Kidney (tissue), 14 donors: ENCODE data around the gene TGM6. TPM values are rescaled to one million over a fixed set of nuclear protein-coding genes. Genes with fewer than 3 reads are reported as not detected.

Source experiments
- DNase-seq, 5 donors: peaks; one replicate each; pipeline ENCODE4 v3.0.0-alpha.2; 2013 to 2020
- FAIRE-seq: peaks from 2 replicates; lab custom pipeline; 2012; peaks lifted over from hg19 to GRCh38; lab: Jason Lieb, UNC
- H3K27ac ChIP-seq, 2 donors: one replicate each; pipeline ENCODE4 v1.7.0; 2013; ENCODE audit warnings: low read depth in 2 of 2, low read length in 2 of 2, inconsistent platforms in 1 of 2
- H3K27me3 ChIP-seq: one replicate; pipeline ENCODE4 v1.7.1; 2013; ENCODE audit warnings: low read length, inconsistent platforms; ENCODE audit not compliant: control insufficient read depth, insufficient read depth
- H3K36me3 ChIP-seq, 3 donors: one replicate each; pipeline versions ENCODE4 v1.7.0 to v1.7.1; 2013; ENCODE audit warnings: low read length in 3 of 3, control low read depth in 1 of 3, inconsistent platforms in 1 of 3; ENCODE audit not compliant: insufficient read depth in 3 of 3, control insufficient read depth in 2 of 3
- H3K4me1 ChIP-seq, 3 donors: one replicate each; pipeline versions ENCODE4 v1.7.0 to v1.7.1; 2013; ENCODE audit warnings: low read length in 3 of 3, inconsistent platforms in 1 of 3, low read depth in 1 of 3; ENCODE audit not compliant: control insufficient read depth in 2 of 3, insufficient read depth in 2 of 3
- H3K4me3 ChIP-seq, 3 donors: one replicate each; pipeline versions ENCODE4 v1.7.0 to v1.8.1; 2013; ENCODE audit warnings: low read length in 3 of 3, control low read depth in 1 of 3, inconsistent platforms in 1 of 3
- H3K9ac ChIP-seq, 3 donors: one replicate each; pipeline versions ENCODE4 v1.7.0 to v1.7.1; 2013; ENCODE audit warnings: low read length in 3 of 3, control low read depth in 1 of 3, inconsistent platforms in 1 of 3
- H3K9me3 ChIP-seq, 3 donors: one replicate each; pipeline versions ENCODE4 v1.7.0 to v1.7.1; 2013; ENCODE audit warnings: low read length in 3 of 3, control low read depth in 1 of 3, inconsistent platforms in 1 of 3; ENCODE audit not compliant: control insufficient read depth in 2 of 3, insufficient read depth in 1 of 3
- intact Hi-C: fragments of 100-400 bp; cut with DNase I; formaldehyde crosslinking; loops from one replicate; pipeline ENCODE4 v1.11.1; 2022
- polyA plus RNA-seq: library from polyadenylated mRNA; stranded (reverse); fragments of 350-450 nt; fragmentation: Illumina TruSeq; extraction: RNeasy Lipid Tissue Mini Kit (QIAGEN cat#74804); gene quantifications from one replicate; pipeline ENCODE4 v1.2.3, GENCODE V29; 2014; ENCODE audit warnings: low read depth, low replicate concordance; ENCODE audit not compliant: insufficient read depth
- total RNA-seq: library from RNA; stranded (reverse); fragmentation: NEBNext Ultra II Directional; extraction: Animal tissue kit (Norgen Biotek cat#: 25700); gene quantifications from one replicate; pipeline ENCODE4 v1.2.1, GENCODE V29; 2021
- TF ChIP-seq, protein P1 (sequence below): IDR thresholded peaks from 3 replicates; pipeline ENCODE4 v1.5.1; 2012; ENCODE audit warnings: mild to moderate bottlenecking, moderate library complexity, borderline replicate concordance; ENCODE audit not compliant: insufficient read depth; ENCODE audit errors: extremely low read depth
- donor health status: control.
- donor health status: control.
- donor health status: control.
- donor health status: control.
- donor health status: control.
- donor health status: DM: yes; HTN: yes; CAD: no.
- donor health status: Normal renal cell carcinoma (clear cell type).

TGM6 gene
- total and polyA plus RNA-seq, 2 donors from 2014 or later: not detected

DNA sequence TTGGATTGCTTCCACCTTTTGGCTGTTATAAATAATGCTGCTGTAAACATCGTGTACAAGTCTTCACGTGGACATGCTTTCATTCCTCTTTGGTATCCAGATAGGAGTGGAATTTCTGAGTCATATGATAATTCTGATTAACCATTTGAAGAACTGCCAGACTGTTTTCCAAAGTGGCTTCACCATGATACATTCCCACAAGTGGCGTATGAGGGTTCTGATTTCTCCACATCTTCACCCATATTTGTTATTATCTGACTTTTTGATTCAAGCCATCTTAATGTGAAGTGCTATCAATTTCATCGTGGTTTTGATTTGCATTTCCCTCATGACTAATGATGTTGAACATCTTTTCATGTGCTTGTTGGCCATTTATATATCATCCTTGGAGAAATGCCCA lies 92.8 kb downstream of the TGM6 start:
- TF ChIP-seq, protein P1, sequence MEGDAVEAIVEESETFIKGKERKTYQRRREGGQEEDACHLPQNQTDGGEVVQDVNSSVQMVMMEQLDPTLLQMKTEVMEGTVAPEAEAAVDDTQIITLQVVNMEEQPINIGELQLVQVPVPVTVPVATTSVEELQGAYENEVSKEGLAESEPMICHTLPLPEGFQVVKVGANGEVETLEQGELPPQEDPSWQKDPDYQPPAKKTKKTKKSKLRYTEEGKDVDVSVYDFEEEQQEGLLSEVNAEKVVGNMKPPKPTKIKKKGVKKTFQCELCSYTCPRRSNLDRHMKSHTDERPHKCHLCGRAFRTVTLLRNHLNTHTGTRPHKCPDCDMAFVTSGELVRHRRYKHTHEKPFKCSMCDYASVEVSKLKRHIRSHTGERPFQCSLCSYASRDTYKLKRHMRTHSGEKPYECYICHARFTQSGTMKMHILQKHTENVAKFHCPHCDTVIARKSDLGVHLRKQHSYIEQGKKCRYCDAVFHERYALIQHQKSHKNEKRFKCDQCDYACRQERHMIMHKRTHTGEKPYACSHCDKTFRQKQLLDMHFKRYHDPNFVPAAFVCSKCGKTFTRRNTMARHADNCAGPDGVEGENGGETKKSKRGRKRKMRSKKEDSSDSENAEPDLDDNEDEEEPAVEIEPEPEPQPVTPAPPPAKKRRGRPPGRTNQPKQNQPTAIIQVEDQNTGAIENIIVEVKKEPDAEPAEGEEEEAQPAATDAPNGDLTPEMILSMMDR: no peak
- Histone ChIP-seq H3K9me3 (no peaks in the 10 kb centered on the region), H3K27me3 (no peaks in the 10 kb centered on the region), H3K4me1 (peaks cover 0 to 7% (median 2%) of the 10 kb centered on the region in 3 donors), H3K27ac (no peak overlapping the region), H3K9ac (no peak overlapping the region), H3K36me3 (no peaks in the 10 kb centered on the region), H3K4me3 (no peak overlapping the region)
- no peak for FAIRE-seq
- intact Hi-C loops: no loop called here
- no peak for DNase-seq

DNA sequence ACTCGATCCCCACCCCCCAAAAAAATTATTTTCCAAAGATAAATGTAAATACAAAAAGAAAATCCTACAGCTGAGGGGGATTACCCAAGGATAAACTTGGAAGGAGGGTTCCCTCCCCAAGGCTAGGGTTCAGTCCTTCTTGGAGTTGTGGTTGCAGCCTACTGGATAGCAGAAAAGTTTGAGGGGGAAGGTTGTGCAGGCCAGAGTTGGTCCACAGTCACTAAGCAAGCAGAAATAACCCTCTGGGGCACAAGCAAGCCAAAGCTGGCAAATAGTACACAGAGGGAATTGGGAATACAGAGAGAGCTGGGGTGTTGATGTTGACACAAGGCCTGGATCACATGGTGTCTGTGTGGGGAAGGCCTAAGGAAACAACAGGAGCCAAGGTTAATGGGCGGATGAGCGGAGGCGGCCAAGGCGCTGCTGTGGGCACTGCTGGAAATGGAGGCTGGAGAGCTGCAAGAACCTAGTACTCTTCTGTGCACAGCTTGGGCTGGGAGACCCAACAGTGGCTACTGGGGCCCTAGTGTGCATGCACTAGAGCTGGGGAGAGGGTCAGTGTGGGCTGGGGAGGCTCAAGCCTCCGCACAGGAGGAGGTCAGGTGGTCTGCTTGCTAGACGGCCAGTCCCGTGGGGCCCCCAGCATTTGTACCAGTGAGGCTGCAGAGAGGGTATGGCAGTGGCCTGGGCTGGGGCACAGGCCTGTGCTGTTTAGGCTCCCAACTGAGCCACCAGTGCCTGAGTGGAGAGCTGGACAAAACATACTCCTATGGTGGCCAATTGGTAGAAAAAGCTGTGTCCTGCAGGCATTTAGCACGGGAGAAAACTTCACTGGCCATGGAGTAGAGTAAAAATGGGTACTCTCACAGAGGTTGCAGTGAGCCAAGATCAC lies 95.4 kb downstream of the TGM6 start:
- H3K9ac ChIP-seq: no peak overlapping the region
- intact Hi-C loops: no loop called here
- H3K4me1 ChIP-seq: no peaks in the 10 kb centered on the region
- H3K27me3 ChIP-seq: no peaks in the 10 kb centered on the region
- peaks cover 0 to 6% (median 0%) of the 10 kb centered on the region in 3 donors for H3K9me3 ChIP-seq
- H3K27ac ChIP-seq: no peak overlapping the region
- DNase-seq: no peak
- no peak overlapping the region for H3K4me3 ChIP-seq
- no peak for FAIRE-seq
- H3K36me3 ChIP-seq: no peaks in the 10 kb centered on the region
- TF ChIP-seq, protein P1: no peak

- Histone ChIP-seq H3K4me1 (no peaks in the 10 kb centered on the region), H3K4me3 (no peak overlapping the region), H3K9ac (no peak overlapping the region), H3K27me3 (no peaks in the 10 kb centered on the region), H3K9me3 (peaks cover 0 to 6% (median 0%) of the 10 kb centered on the region in 3 donors), H3K27ac (no peak overlapping the region), H3K36me3 (peaks cover 0 to 8% (median 0%) of the 10 kb centered on the region in 3 donors)
- FAIRE-seq (no peak), DNase-seq (no peak)
- intact Hi-C loops: no loop called here
- TF ChIP-seq, protein P1: no peak
Observed at GRCh38 chr20:2476742-2477615, 96.3 kb downstream of the TGM6 start.
